ENCODE measurements around the gene MYO16.
"Not testable (repeated sequence)": the region's sequence is repeated elsewhere in the genome, so short reads cannot be mapped to it uniquely, and the experiment has no call there.

MYO16 gene

DNA sequence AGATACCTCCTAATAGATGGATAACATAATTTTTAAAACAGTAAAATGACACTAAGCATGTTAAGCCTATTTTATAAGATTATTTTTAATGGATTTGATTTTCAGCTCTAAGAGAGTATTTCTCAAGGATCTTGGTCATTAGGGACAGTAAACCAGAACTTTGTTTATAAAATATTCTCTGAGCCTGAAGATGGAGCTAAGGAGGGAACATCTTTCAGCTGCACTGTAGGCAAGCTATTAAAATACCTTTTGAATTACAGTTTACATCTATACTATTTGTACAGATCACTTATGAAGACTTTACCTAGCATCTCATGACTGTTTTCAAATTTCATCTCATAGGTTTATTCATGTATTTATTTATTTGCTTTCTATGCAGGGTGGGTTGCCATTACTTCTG, 345.3 kb downstream of the MYO16 start:
- DNase-seq (ENCODE audit: low read depth in 2 of 2), result no peak

DNA sequence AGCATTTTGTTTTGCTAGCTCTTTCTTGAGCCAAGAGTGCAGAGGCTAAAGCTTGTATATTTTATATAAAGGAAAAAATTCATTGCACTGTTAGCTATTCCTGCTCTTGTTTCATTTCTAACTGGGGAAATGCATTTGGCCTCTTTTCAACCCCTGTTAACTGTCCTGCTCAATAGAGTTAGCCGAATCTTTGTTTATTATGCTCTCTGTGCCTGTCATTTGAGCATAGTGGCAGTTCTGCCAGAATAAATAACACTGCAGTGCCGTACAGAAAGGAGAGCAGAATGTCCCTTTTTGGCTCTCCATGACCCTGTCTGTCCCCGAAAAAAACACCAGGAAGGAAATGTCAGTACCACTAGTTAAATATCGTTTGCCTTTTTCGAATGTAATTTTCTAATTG, 350.8 kb downstream of the MYO16 start:
- DNase-seq (ENCODE audit: low read depth in 2 of 2), result no peak

DNA sequence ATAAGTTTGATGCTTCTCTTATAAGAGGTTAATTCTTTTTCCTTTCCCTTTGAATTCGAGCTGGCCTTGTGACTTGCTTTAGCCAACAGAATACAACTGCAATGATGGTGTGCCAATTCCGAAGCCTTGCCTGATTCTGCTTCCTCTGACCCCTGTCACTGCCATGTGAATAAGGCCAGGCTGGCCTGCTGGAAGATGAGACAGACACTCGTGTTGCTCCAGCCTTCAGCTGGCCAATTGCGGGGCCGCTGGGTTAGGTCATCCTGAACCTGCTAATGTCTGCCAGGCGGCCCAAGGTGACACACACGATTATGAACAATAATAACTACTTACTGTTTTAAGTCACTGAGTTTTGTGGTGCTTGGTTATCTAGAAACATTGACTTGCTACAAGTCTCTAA, 352.0 kb downstream of the MYO16 start:
- no peak for DNase-seq (ENCODE audit: low read depth in 2 of 2)

DNA sequence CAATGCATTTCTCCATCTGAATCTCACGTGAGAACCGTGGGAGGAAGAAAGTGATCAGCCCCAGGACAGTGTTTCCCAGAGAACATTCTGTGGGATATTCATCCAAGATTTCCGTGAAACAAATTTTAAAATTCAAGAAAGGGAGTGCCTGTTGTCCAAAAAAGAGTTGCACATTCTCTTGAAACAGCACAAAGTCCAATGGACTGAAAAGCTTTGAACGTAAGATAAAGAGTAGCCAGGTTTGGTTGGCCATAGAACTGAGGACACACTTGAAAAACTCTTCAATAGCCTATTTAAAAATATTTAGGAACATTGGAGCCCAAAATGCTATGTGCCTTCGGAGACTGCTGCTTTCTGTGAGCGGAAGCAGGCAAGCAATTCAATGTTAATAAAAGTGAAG, 353.9 kb downstream of the MYO16 start:
- DNase-seq (ENCODE audit: low read depth in 2 of 2), result no peak

DNA sequence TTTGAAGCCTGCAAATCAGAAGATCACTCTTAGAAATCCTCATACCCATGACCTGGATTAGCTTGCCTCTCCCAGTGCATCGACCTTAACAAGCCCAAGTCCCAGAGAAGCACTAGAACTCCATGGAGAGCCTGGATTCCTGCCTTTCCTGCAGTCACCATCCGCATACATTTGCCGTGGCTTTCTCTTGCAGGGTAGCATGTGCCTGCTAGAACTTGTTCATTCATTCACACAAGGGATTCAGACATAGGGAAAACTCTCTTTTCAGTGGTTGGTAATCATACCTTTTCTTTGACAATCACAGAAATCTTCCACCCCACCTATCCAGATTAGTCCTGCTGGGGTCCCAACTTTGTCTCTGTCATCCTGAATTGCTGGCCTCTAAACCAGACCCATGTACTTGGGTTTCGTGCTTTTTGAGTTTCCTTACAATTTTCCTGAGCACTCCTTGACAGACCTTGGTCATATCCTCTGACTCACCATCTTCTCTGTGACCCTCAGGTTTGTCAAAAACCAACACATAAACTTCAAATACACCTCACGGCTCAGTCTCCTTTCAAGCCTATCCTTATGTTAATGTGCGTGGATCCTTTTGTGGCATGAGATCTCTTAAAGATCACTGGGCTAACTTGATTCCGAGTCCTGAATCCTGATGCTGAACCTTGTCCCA, 355.0 kb downstream of the MYO16 start:
- no peak for DNase-seq (ENCODE audit: low read depth in 2 of 2)

DNA sequence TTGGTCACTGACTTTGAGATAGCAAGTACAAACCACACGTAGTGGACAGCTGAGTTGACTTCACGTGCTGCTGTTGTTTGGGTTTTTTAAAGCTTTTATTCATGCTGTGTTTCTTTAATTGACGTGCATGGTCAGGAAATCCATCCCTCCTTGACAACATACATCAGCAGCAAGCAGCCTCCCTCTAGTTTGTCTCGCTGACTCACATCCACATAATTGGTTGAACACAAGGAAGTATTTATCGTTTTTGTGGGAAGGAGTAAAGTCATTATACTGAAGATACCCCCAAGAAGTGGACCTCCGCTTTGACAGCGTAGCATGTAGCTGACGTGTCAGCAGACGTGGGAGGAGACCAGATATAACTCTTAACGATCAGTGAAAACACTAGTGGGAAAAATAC, 355.8 kb downstream of the MYO16 start:
- DNase-seq (ENCODE audit: low read depth in 2 of 2), result no peak

DNA sequence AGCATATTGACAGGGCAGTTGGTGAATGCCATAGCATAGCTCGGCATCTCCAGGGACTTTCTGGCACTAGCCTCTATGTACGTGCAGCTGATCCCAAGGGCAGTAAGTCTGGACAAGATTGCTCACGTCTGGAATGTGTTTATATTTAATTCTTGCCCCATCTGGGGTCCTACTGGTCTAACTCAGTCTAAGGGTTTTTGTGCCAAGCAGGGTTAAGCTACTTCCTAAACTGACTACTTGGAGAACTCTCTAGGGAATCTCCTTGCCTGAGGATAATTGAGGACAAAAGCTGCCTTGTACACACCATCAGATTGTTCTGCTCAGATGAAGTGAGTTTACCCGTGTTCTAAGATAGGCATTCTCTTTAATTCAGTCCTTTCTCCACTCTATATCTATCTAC, 358.1 kb downstream of the MYO16 start:
- DNase-seq (ENCODE audit: low read depth in 2 of 2), result no peak

DNA sequence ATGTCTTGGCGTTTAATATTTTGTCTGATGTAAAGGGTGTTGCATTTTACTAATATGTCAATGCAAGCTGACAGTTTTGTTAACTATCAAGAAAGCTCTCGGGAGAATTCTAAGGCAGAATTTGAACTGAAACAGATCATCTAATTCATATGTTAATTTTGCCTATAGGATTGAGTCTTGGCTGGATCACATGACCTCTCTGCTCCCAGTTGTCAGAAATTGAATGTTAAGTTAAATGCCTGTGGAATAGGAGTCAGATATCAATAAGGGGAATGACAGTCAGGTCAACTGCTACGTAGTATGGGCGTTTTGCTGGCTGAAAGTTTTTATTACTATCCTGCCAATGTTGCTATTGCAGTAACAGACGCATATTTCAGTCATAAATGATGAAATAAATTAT, 358.5 kb downstream of the MYO16 start:
- no peak for DNase-seq (ENCODE audit: low read depth in 2 of 2)

DNA sequence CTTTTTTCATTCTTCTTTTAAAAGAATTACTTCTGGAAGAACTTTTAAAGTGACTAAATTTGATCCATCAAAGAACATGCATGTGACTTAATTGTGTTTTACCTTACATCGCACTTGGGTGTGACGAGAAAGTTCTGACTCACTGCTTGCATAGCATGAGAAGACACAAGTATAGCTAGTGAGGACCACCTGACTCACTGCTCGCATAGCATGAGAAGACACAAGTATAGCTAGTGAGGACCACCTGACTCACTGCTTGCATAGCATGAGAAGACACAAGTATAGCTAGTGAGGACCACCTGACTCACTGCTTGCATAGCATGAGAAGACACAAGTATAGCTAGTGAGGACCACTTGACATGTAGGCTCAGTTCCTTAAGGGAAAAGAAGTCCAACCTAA, 362.0 kb downstream of the MYO16 start:
- DNase-seq (ENCODE audit: low read depth in 2 of 2), result not testable (repeated sequence)

DNA sequence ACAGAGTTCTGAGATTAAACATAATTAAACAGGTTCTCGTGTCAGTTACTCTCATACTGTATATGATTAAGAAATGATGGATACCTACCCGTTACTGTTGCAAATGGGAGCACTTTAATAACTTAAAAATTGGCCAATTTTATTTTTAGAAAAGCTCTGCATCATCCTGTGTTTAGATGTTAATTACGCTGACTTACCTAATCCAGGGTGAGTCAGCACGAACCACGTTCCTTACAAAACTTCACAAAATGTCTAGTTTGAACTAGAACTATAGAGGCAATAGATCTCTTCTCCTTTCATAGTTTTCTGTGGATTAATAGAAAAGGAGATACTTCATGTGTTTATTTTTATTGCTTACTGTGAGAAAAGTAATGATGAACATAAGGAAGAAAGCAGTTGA, 363.9 kb downstream of the MYO16 start:
- DNase-seq (ENCODE audit: low read depth in 2 of 2), result no peak

DNA sequence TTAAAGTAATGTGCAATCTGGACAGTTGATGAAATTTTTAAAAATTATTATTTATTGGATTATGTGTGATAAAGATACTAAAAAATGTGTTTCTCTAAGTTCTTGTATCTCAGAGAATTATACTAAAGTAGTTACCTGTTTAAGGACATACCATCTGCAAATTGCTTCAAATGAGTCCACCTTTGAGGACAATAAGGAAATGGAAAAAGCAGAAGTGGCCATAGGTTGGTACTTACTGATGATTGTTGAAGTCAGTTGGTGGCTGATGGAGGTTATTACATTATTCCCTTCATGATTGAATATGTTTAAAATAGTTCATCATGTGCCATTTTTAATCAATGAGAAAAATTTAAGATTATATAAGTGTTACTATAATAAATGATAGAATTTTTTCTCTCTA, 367.0 kb downstream of the MYO16 start:
- no peak for DNase-seq (ENCODE audit: low read depth in 2 of 2)

DNA sequence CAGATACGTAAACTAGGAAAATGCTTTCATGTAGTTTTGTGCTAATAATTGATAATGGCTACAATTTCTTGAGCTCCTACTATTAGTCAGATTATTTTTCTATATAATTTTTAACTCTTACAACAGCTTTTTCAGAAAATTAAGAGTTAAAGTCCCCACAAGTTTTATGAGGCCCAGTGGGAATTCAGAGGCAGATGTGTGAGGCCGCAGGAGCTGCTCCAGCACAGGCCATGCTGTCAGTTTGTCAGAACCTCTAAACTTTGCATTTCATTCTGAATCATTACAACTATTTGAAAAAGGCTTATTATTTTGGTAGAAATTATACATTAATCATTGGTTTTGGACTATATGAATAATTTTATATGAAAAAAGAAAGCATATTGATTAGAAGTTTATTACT, 370.8 kb downstream of the MYO16 start:
- DNase-seq (ENCODE audit: low read depth in 2 of 2), result no peak

DNA sequence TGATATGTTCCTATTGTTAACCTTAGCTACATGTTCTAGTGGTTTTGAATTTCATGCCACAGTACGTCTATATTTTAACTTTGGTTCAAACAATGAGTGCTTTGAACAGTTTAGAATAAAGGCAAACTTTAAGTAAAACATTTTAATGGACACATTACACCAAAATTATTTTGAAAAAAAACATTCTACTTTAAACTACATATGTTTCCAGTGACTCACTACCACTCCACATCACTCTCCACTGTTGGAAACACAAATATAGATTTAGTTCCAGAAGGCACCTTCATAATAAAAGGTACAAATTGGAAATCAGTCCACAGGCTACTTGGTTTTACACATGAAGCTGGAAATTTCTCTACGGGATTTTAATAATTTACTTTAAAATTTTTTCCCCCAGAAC, 373.5 kb downstream of the MYO16 start:
- no peak for DNase-seq (ENCODE audit: low read depth in 2 of 2)

DNA sequence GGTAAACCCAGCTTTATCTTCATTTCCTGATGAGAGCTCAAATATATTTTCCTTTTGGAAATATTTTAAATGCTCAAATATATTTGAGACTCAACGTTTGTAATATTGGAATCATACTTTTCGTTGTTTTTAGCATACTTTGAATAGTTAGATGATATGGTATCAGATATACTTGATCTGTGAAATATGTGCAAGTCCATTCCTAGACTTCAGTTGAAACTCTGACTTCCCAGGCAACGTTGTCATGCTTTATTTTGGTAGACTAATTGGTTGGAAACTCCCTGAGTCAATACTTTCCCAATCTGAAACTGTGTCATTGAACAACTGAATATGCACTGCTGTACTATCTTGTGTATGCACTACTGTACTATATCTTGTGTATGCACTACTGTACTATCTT, 378.5 kb downstream of the MYO16 start:
- no peak for DNase-seq (ENCODE audit: low read depth in 2 of 2)

DNA sequence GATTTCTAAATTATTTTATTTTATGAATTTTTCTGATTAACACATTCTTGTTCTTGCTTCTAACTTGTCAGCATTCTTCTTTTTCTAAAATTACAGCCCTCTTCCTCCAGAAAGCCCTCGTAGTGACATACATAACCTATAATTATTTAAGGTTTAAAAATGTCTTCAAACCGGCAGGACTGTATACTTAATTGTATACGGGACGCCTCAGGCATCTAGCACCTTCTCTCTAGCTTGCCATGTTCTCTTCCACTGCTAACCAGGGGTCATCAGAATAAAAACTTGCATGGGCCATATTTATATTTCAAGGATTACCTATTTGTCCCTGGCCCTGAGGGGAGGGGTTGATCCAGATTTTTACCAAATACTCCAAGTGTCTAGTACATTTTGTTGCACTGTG, 380.3 kb downstream of the MYO16 start:
- DNase-seq (ENCODE audit: low read depth in 2 of 2), result no peak

DNA sequence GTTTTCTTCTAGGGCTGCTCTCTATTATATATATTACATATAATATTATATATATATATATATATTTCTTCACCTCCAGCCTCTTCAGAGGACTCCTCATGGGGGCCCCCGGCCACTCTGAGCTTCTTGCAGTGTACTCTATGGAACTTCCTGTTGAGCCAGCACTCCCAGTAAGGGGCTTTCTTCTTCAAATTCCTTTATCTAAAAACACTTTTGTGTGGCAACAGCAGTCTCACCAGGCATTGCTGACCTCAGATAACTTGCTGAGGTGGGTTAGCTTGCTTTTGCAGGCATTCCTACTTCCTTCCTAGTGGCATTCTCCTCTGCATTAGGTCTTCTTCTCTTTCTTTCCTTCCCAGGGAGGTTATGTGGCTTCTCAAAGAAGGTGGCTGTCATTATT, 381.5 kb downstream of the MYO16 start:
- DNase-seq (ENCODE audit: low read depth in 2 of 2), result no peak

DNA sequence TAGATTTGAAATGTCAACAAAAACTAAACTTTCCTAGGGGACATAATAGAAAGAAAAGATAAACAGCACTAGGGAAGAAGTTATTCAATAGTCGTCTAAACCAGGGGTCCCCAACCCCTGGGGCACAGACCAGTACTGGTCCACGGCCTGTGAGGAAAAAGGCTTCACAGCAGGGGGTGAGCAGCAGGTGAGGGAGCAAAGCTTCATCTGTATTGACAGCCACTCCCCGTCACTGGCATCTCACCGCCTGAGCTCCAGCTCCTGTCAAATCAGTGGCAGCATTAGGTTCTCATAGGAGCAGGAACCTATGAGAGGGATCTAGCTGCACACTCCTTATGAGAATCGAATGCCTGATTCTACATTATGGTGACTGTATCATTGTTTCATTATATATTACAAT, 382.7 kb downstream of the MYO16 start:
- no peak for DNase-seq (ENCODE audit: low read depth in 2 of 2)

DNA sequence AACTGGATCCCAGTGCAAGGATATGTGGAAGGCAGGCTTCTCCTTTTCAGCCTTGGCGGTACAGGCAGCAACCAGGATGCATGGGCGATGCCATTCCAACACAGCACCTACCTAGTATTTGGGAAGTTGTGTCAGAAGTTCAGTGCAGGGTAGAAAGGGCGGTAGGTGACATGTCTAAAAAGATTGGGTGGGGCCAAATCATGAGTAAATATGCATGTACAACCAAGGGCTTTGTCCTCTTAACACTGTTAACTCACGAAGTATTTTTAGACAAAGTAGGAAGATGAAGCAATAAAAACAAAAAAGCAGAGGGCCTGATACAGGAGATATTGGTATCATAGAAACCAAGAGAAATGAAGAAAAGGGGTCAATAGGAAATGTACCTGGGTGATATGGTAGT, 392.1 kb downstream of the MYO16 start:
- DNase-seq (ENCODE audit: low read depth in 2 of 2), result no peak

DNA sequence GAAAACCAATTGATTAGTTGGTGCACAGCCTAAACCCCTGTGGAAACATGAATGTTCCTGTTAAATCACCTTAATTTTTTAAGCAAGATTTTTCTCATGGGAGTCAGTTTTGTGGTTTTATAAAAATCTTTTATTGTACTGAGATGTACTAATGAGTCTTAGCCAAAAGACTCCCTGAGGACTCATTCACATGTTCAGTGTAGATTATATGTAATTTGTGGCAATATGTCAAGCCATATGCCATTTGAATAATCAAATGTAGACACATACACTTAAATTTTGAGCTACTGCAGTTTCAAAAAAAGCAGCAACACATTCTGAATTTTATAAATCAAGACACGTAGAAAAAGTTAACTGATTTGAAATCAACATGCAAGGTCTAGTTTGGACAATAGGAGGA, 395.2 kb downstream of the MYO16 start:
- no peak for DNase-seq (ENCODE audit: low read depth in 2 of 2)

DNA sequence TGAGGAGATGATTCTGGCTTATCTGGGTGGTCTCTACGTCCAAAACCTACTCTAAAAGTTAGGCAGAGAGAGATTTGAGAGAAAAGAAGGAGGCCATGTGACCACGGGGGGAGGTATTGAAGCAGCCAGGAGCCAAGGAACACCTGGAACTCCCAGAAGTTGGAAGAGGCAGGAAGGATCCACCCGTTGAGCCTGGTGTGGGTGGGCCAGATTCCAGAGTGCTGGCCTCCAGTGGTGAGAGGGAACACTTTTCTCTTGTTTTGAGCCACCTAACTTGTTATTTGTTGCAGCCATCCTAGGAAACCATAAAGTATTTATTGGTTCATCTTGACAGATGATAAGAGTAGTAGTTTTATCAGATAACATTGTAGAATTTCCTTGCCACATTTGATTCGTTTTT, 396.9 kb downstream of the MYO16 start:
- no peak for DNase-seq (ENCODE audit: low read depth in 2 of 2)

DNA sequence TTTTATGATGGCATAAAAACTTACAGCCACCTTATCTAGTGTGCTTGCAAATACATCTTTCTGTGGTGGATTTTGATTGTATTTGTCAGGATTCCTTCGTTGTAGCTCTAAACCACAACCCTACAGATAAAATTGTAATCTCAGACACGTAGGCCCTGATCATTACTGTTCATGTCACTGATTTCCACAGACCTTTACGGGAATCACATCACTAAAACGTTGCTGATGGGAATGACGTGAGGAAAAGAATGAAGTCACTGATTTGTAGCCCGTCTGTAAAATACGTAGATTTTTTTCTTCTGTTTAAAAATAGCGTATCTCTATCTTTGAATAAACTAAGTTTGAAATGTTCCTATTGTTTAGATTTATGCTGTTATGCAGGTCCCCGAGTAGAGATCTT, 399.2 kb downstream of the MYO16 start:
- DNase-seq (ENCODE audit: low read depth in 2 of 2), result no peak

DNA sequence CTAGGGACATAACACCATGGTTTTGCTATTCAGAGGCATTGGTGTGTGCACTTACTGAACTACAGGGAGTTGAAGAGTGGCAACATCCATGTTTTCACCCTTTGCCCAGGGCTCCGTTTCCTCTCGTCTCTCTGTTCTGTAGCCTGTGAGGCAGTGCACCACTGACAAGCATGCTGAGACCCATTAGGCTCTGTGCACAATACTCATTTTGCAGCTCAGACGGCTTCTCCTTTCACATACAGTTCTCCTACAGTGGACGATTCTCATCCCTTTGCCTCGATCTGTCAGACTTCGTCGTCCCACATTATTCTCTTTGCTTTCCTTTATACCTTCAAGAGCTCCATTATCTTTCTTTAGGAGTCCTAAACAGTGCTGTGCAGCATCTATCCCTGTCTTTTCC, 403.7 kb downstream of the MYO16 start:
- no peak for DNase-seq (ENCODE audit: low read depth in 2 of 2)

DNA sequence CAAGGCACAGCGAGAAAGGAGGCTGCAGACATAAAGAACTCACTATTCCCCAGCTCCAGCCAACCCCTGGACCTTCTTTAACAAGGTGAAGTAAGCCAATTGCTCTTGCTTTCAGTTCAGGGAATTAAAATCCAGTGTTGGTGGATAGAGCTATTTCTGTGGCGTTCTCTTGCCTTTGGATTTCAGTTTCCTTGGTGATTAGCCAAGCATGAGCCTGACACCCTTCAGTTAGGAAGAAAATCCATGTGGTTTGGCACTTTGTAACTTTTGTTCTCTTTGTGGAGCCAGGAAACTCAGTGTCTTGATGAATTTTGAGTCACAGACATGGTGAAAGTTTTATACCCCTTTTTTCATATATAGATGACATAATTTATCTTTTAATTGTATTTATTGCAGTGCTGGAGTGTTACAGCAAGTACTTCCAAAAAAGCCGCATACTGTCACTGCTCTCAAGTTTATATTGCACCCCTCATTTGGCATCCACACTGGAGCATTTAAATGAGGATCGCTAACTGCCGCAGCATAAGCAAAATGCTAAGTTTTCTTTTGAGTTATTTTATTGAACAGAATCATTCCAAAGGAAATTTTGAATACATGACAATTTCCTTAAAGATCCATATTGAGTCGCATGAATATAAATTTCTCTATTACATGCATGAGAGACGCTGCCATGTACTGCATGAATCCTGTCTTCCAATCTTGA, 406.8 kb downstream of the MYO16 start:
- DNase-seq (ENCODE audit: low read depth in 2 of 2), result no peak

DNA sequence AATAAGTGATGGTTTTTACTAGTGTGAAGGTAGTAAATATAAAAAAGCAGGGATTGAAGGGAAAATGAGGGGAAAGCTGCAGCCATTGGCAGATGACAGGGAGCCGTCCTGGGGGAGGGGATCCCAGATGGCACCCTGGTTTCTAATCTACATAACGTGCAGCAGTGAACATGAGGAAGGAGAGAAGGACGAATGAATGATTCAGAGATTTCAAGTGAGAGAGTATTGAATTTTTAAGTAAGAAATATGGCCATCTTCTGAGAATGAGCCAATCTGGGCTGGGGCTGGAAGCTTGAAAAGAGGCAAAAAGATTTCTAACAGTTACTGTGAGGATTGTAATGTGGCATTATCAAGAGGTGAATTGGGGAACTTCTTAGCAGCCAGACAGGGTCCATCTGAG, 414.2 kb downstream of the MYO16 start:
- no peak for DNase-seq (ENCODE audit: low read depth in 2 of 2)
